ENCODE results near the gene SECISBP2L.
"Not testable (repeated sequence)": the region's sequence is repeated elsewhere in the genome, so short reads cannot be mapped to it uniquely, and the experiment has no call there.

Gene SECISBP2L, protein sequence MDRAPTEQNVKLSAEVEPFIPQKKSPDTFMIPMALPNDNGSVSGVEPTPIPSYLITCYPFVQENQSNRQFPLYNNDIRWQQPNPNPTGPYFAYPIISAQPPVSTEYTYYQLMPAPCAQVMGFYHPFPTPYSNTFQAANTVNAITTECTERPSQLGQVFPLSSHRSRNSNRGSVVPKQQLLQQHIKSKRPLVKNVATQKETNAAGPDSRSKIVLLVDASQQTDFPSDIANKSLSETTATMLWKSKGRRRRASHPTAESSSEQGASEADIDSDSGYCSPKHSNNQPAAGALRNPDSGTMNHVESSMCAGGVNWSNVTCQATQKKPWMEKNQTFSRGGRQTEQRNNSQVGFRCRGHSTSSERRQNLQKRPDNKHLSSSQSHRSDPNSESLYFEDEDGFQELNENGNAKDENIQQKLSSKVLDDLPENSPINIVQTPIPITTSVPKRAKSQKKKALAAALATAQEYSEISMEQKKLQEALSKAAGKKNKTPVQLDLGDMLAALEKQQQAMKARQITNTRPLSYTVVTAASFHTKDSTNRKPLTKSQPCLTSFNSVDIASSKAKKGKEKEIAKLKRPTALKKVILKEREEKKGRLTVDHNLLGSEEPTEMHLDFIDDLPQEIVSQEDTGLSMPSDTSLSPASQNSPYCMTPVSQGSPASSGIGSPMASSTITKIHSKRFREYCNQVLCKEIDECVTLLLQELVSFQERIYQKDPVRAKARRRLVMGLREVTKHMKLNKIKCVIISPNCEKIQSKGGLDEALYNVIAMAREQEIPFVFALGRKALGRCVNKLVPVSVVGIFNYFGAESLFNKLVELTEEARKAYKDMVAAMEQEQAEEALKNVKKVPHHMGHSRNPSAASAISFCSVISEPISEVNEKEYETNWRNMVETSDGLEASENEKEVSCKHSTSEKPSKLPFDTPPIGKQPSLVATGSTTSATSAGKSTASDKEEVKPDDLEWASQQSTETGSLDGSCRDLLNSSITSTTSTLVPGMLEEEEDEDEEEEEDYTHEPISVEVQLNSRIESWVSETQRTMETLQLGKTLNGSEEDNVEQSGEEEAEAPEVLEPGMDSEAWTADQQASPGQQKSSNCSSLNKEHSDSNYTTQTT

DNA sequence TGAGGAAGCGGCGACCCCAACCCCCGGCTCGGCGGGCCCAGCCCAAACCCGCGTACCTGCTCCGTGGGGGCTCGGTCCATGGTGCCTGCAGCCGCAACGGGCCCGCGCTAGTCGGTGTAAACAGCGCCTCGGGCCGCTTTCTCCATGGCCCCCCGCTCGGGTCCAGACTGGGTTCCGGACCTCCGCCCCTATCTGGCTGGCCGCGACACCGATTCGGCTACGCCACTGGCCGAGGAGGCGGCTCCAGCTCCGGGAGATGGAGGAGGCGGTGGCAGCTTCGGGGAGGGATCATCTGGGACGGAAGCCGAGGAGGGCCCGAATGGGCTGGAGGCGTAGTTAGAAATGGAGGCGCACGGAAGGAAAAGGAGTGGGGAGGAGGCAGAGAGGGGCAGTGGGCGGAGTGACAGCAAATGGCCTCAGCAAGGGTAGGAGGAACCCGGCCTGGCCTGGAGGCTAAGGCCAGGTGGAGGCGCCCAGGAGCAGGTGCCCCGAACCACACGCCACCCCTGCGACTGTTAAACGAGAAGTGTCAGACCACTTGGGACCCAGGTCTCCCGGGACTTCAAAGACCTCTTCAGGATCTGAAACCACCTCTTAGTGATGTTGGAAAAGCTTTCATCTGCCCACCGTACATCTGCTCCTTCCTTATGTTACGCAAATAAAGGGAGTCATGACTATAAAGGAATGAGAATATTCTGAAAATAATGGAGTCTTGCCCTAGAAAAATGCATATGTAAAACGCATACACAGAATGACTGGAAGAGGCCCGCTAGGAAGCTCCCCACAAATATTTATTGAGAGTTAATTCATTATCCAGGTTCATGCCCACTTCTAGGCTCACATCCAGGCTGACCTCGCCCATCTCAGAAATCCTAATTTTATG, at the start of gene SECISBP2L:
Gene SECISBP2L, minus strand, starts transcription at position 227 of the 883 bp plus-strand sequence. Its CDS starts 147 bp downstream, at position 80.
- in situ Hi-C loops (cut with HindIII; ENCODE audit: low sequenced_read_pairs), result no loop called here

DNA sequence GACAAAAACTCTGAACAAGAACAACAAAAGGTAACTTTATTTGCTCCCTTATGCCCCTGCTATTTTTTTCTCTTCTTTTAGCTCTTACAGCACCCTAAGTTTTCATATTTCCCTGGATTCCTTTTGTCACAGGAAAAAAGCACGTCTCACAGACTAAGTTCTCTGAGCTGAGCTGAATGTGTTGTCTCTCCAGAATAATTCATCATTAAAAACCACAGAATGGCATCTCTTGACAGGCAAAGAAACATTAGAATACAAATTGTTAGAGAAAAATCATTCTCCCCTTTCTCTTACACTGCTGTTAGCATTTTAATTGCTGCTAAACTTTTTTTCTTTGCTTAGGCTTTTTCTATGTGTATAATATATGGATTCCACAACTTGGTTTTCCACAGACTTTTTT, 48.7 kb upstream of the SECISBP2L start:
- in situ Hi-C loops (cut with HindIII; ENCODE audit: low sequenced_read_pairs), result no loop called here

DNA sequence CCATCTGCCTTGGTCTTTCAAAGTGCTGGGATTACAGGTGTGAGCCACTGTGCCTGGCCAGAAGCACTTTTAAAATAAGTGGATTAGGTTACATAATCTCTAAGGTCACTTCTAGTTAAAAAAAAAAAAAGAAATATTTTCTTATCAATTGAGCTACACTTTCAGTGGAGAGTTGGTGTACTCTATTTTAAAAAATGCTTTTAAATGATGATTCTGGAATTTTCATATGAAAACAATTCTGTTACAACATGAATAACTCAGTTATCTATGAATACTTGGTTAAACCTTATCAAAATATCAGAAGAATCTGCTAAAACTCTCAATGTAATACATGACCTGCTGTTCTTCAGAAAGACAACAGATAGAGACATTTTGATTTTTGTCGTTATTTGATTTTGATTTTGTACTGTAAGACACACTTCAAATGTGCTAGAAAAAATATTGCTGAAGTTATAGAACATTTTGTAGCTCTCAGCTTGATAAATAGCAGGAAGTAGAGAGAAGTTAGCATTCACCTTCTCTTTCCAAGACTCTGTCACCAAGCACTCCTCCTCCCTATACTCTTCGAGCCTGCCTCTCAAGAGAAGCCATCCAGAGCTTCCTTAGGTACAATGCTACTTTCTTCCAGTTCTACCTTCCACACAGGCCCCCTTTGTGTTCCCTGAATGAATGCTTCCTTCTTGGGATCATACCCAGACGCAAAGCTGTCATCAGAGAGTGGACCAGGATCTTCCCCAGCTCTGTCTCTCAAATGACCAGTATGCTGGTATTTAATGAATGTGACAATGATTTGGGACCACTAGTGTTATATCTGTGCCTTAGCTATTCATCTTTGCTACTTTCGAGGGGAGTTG, 47.2 kb upstream of the SECISBP2L start:
- in situ Hi-C loops (cut with HindIII; ENCODE audit: low sequenced_read_pairs), result no loop called here

DNA sequence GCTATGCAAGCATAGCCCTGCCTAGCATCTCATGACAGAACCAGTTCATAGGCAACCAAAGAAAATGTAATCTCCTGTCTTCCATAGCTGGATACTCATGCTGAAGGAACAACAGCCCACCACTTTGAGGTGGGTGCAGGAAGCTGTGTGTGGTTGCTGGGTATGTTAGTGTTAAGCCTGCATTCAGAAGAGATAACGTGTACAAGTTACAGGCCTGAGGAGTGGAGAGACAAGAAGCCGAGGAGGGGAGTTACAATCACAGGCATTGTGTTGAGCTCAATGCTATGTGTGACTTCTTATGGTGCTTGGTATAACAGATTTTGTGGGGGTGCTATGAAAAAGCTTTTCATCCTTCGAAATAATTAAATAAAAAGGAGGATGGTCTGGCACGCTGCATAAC, 42.8 kb upstream of the SECISBP2L start:
- in situ Hi-C loops (cut with HindIII; ENCODE audit: low sequenced_read_pairs), result no loop called here

DNA sequence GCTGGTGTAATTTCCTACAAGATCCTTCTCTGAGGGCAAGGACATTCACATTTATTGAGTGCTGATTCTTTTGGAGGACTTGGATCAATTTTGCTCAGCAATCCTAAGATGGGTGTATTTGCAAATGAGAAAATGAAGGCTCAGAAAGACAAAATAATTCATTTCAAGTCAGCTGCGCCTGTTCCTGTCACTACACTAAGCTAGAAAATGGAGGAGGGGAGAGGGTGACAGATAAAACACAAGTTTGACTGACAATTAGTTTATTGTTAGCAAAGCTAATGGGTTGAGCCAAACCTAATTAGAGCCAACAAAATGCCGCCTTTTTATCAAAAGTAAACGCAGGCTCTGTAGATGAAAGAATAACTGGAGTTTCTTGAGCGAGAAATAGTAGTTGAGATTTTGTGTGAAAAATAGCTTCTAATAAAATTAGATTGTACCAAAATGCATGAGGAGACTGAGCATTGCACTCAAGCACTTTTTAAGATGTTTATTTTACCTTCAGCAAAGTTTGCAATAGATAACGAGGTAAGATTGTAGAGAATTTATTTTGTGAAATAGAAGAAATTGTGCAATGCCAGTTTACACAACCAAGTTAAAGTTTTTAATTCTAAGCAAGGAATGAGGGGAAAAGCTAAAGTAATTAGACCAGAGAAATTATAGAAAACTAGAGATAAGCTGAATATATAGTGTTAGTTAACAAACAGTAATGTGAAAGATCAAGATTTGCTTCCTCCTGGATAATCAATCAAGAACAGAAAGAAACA, 39.6 kb upstream of the SECISBP2L start:
- in situ Hi-C loops (cut with HindIII; ENCODE audit: low sequenced_read_pairs), result no loop called here

DNA sequence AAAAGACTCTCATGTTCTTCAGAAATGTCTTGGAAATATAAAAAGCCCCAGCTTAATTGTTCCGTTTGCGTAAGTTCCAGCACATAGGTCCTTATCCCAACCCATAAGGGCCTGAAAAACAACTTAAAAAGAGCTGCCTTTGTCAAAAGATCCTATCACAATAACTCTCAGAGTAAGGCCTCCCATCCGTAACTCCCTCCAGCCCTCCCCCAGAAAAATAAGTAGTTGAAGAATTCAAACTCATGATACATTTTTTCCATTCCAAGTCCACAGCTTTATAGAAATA, 38.0 kb upstream of the SECISBP2L start:
- in situ Hi-C loops (cut with HindIII; ENCODE audit: low sequenced_read_pairs), result no loop called here

DNA sequence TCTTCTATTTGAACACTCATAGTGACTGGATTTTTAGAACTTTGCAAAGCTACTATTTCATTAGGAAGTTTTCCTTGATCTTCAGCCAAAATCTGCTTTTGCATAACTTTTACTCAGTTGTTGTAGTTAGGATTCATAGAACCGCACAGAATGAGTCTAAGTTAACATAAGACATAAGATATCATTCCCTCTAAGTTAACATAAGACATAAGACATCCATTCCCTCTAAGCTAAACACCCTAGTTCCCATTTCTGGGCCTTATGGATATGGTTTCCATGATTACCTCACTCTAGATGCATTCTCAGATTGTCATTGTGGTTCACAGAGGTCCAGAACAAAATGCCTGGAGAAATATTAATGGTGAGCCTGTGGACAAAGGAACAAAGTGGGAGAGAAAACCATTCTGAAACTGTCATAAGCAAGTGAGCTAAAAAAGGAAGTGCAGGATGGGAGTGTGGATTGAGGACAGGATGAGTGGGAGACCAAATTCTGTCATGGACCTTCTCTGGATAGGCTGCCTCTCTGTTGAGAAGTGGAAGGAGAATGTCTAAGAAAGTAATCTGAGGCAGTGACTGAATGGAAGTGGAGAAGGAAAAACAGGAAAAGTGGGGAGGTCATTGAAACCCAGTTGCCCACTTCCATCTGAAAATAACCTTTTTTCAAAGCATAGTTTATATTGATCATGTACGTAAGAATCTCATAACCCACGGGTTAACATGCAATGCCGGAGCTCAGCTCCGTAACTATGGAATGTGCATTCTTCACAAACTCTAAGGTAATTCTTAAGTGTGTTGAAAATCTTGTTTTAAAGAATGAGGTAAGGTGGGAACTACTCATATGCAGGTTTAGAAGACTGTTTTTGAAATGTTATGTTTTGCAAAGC, 37.4 kb upstream of the SECISBP2L start:
- in situ Hi-C loops (cut with HindIII; ENCODE audit: low sequenced_read_pairs), result no loop called here

DNA sequence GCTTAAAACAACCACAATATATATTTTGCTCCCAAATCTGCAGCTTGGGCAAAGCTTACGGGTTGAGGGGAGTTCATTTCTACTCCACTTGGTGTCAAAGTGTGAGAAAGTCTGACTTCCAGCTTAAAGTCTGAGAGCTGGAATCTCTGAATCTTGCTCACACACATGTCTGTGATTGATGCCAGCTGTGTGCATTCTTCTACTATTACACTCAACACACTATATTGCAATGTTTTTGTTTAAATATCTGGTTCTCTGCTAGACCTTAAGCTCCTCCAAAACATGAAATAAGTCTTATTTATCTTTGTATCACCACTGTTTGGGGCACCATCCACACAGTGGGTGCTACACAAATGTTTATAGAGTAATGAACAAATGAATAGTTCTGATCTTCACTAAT, 36.7 kb upstream of the SECISBP2L start:
- in situ Hi-C loops (cut with HindIII; ENCODE audit: low sequenced_read_pairs), result no loop called here

DNA sequence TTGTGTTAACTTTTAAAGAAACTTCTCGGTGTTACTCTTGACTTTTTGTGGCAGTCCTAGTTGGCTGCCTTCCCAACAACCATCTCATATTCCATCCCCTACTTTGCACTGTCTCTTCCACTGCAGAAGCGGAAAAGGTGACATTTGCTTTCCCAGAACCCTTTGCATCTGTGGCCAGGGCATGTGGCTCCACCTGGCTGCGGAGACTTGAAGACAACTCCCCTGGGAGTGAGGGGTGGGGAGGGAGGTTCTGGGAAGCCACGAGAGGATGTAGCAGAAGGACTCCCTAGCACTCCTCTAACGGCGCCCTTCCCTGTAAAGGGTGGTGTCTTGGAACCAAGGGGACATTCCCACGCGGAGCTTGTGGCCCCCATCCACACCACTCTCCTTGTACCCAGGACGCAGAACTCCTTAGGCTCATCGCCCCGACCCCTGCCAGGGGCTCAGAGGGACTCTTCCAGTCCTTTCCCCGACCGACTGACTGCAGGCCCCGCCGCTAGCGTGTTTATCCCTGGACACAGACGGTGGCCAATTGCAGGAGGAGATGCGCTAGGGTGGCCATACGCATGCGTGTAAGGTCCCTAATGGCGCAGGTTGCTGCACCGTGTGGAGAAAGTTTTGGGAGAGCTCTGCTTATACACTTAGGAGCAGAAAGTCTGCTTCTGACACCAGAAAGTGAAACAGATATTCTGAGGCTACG, 33.2 kb upstream of the SECISBP2L start:
- in situ Hi-C loops (cut with HindIII; ENCODE audit: low sequenced_read_pairs), result no loop called here

DNA sequence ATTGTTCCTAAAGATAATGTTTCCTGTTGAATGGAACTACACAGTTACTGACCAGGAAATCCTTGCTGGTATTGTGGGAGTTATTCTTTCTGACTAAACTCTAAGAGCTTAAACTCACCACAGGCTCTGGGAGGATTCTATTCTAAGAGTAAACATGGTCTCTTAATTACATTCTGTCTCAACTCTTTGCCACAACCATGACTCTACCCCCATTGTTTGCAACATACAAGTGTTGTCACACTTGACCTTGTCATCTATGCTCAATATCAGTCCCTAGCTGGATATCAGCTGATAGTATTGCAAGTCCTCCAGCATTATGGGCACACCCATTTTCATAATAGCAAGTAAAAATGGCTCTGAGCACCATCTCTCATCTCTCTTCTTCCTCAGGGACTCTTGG, 29.6 kb upstream of the SECISBP2L start:
- in situ Hi-C loops (cut with HindIII; ENCODE audit: low sequenced_read_pairs), result no loop called here

DNA sequence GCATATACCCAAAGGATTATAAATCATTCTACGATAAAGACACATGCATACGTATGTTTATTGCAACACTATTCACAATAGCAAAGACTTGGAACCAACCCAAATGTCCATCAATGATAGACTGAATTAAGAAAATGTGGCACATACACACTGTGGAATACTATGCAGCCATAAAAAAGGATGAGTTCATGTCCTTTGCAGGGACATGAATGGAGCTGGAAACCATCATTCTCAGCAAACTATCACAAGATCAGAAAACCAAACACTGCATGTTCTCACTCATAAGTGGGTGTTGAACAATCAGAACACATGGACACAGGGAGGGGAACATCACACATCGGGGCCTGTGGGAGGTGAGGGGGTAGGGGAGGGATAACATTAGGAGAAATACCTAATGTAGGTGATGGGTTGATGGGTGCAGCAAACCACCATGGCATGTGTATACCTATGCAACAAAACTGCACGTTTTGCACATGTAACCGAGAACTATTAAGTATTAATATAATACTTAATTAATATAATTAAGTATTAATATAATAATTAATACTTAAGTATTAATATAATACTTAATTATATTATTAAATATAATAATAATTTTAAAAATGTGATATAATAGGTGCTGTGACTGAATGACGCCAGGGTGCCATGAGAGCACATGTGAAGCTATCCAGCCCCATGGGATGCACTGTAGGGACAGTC, 28.5 kb upstream of the SECISBP2L start:
- in situ Hi-C loops (cut with HindIII; ENCODE audit: low sequenced_read_pairs), result not testable (repeated sequence)

DNA sequence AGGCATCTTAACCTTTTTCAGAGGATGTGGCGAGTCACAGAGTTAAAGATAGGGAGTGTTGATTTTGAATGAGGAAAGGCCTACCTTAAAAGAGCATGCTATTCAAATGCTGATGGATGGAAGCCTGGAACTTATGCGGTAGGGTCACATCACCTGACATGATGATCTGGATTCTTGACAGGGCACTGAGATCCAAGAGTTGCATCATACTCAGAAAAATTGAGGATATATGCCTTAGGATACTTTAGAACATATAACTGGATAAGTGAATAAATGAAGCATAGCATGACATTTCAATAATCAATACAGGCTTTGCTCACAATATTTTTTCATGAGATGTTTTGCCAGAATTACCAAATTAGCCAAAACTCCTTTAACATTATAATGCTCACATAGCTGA, 20.1 kb upstream of the SECISBP2L start:
- in situ Hi-C loops (cut with HindIII; ENCODE audit: low sequenced_read_pairs), result no loop called here

DNA sequence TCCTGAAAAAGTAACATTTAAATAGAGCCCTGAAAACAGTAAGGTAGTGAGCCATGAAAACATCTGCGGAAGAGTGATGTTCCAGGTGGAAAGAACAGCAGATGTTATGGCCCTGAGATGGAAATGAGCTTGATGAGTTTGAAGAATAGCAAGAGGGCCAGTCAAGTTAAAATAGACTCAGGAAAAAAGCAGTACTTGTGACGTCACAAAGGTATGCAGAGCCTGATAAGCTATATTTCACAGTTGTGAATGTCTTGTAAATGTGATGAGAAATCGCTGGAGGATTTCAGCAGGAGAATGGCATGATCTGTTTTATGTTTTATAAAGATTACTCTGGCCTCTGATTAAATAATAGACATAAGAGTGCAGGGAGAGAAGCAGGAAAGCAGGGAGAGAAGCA, 18.6 kb upstream of the SECISBP2L start:
- in situ Hi-C loops (cut with HindIII; ENCODE audit: low sequenced_read_pairs), result loop anchor here (5.0 kb wide), 1 partner anchor 48 kb away; no protein-coding TSS in a partner anchor

DNA sequence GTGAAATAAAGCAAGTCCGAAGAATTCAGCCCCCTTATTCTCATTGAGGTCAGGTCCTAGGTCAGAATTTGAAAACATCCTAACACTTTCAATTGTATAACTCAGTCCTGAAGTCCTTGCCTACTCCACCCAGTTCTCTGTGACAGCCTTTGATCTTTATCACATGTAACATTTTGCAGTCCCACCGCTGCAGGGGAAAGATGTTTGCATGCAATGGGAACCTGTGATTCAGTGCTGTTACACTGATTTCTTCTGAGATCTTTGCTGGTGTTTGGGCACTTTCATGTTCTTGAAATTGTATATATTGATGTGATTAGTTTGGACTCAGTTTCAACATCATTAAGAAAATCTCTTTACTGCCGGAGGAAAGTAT, 18.0 kb upstream of the SECISBP2L start:
- in situ Hi-C loops (cut with HindIII; ENCODE audit: low sequenced_read_pairs), result loop anchor here (5.0 kb wide), 1 partner anchor 47 kb away; no protein-coding TSS in a partner anchor

DNA sequence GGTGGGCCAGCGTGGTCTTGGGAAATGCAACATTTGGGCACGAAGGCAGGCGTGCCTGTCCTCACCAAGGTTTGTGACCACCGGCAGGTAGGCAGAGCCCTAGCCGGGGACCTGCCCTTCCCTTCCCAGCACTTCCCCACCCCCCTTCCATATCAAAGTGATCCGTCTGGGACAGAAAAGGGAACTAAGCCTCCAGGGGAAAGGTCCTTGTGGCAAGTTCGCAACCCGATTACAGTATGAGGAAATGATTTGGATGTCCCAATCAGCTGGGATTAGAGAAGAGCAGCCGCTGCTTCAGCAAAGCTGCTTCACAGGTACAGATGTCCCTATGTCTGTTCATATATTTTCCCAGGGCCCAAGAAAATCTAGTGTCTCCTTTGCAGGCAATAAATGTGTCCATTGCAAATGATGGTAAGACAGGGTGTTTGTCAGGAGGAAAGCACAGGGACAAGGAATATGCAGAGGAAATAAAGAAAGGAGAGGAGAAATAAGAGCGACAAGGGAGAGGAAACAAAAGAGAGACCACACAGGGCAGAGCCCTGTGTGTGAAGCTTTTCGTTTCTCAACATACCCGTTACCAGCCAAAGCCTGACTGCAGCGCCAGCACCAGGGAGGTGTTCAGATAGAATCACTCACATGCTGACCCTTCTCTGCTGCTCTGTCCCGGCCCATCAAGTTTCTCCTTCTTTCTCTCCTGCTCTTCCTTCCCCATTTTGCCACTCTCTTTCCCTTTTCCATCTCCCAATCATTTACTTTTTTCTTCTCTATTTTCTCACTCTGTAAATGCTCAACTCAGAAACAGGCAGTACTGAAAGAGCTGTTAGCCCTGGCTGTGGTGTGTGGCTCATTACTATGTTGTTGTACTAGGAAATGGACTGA, 17.4 kb upstream of the SECISBP2L start:
- in situ Hi-C loops (cut with HindIII; ENCODE audit: low sequenced_read_pairs), result loop anchor here (5.0 kb wide), 1 partner anchor 46 kb away; no protein-coding TSS in a partner anchor

DNA sequence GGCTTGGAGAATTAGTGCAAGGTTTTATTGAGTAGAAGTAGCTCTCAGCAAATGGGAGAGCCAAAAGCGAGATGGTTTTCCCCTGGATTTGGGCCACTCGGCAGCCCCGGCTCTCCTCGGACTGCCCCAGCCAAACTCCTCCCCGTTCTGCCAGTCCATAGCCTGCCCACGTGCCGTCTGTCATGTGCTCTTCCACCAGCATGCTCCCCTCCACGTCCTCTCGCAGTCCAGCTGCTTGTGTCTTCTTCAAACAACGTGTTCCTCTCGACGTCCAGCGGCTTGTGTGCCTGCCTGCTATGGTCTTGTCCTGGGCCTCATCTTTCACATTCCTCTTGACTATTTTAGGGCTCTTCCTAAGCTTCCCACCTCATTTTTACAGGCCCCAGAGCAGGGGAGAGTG, 16.7 kb upstream of the SECISBP2L start:
- in situ Hi-C loops (cut with HindIII; ENCODE audit: low sequenced_read_pairs), result loop anchor here (5.0 kb wide), 1 partner anchor 46 kb away; no protein-coding TSS in a partner anchor
